Stimulated activated naive B cell treated with anti-CD40 and anti-IgM and Interleukin-4, amounts not matched to agents 10 μg/mL and 1 μg/mL and 100 μg/mL, for 72 hours (primary cell): ENCODE data around the gene OVOL2.
"Not testable (repeated sequence)": the region's sequence is repeated elsewhere in the genome, so short reads cannot be mapped to it uniquely, and the experiment has no call there.

Source experiments
- ATAC-seq, 2 donors: fragments of 150-1000 bp; cut with Tn5 transposase; replicated peaks; 2 replicates each; pipeline ENCODE4 v1.10.0; 2021; ENCODE audit warnings: moderate library complexity in 1 of 2
- DNase-seq: peaks from one replicate; pipeline ENCODE4 v3.0.0; 2021
- H3K27ac Mint-ChIP-seq: one replicate; pipeline ENCODE4 v1.8.0; 2022; ENCODE audit warnings: mild to moderate bottlenecking, mixed read lengths
- H3K27me3 Mint-ChIP-seq, 2 donors: one replicate each; pipeline ENCODE4 v1.8.0; 2022; ENCODE audit warnings: mixed read lengths in 2 of 2
- H3K36me3 Mint-ChIP-seq, 2 donors: one replicate each; pipeline ENCODE4 v1.8.0; 2022; ENCODE audit warnings: mixed read lengths in 2 of 2, mild to moderate bottlenecking in 1 of 2
- H3K4me1 Mint-ChIP-seq, 2 donors: one replicate each; pipeline ENCODE4 v1.8.0; 2022; ENCODE audit warnings: mixed read lengths in 2 of 2, mild to moderate bottlenecking in 1 of 2
- H3K4me3 Mint-ChIP-seq, 2 donors: one replicate each; pipeline ENCODE4 v1.8.0; 2022; ENCODE audit warnings: mild to moderate bottlenecking in 2 of 2, mixed read lengths in 2 of 2, moderate library complexity in 1 of 2
- H3K9me3 Mint-ChIP-seq, 2 donors: one replicate each; pipeline ENCODE4 v1.8.0; 2022; ENCODE audit warnings: mixed read lengths in 2 of 2, mild to moderate bottlenecking in 1 of 2

The OVOL2 gene

DNA sequence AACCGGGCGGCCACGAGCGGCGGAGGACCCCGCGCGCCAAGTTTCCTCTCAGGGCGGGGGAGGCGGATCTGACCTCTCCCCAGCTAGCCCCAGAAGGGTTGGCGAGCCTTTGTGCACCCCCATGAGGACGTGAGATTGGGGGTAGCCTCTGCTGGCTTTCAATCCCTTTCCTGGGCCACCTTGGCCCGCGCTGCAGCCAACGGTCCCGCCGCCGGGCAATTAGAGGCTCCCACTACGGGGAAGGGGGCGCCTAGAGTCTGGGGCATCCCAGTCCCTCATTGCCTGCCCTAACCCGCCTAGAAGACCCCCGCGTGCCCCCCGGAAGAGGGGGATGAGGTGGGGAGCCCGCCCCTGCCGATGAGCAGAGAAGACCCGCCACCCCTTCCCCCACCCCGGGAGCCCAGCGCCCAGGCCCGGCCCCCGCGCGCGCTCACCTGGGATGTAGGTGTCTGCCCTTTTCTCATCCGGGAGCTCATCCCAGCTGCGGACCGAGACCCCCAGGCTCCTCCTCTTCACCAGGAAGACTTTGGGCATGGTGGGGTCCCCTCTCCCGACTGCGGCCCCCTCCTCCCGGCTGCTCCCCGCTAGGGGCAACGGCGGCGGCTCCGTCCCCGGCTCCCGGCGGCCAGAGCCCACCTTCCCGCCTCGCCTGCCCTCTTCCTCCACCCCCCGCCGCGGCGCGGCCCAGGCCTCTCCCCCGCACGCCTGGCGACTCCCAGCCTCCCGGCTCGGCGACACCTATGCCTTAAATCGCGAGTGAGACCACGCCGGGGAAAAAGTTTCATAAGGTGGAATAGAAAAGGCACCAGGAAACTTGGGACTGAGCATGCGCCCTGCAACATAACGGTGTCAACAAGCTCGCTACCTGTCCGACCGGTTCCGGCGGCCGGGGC lies at the start of gene OVOL2:
Gene OVOL2 (minus strand): TSS at position 816 of the 893 bp plus-strand sequence. CDS start 282 bp downstream, at position 534.
- Mint-ChIP-seq H3K36me3 (peaks cover 0 to 2% of the 10 kb centered on the region in 2 donors), H3K9me3 (no peaks in the 10 kb centered on the region), H3K27me3 (peaks cover 53 to 73% of the 10 kb centered on the region in 2 donors), H3K4me3 (peak within 1 kb of the TSS; percentile 66 to 74), H3K4me1 (peaks cover 11 to 31% of the 10 kb centered on the region in 2 donors), H3K27ac (peak within 1 kb of the TSS; percentile 27)
- DNase-seq: no peak
- ATAC-seq: no peak

DNA sequence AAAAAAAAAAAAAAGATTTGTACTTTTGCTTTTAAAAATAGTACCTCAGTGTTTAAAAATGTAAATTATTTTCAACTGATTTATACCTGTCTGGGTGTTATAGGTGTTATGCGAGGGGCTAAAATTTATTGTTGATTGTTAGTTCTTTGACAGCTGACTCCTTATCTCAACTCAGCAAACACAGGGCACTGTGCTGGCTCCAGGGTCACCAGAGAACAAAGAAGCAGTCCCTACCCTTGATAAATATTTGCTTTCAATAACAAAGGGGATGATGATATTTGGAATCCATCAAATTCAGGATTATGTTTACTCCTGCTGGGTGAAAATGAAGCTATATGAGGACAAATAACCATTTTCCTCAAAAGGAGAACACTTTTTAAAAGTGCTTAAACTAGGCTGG lies 45.8 kb upstream of the OVOL2 start:
- Mint-ChIP-seq H3K9me3 (peaks cover 5 to 10% of the 10 kb centered on the region in 2 donors), H3K36me3 (no peaks in the 10 kb centered on the region), H3K4me1 (no peaks in the 10 kb centered on the region), H3K27me3 (peaks cover 14 to 38% of the 10 kb centered on the region in 2 donors), H3K4me3 (no peak overlapping the region), H3K27ac (no peak overlapping the region)
- DNase-seq (no peak), ATAC-seq (no peak)

DNA sequence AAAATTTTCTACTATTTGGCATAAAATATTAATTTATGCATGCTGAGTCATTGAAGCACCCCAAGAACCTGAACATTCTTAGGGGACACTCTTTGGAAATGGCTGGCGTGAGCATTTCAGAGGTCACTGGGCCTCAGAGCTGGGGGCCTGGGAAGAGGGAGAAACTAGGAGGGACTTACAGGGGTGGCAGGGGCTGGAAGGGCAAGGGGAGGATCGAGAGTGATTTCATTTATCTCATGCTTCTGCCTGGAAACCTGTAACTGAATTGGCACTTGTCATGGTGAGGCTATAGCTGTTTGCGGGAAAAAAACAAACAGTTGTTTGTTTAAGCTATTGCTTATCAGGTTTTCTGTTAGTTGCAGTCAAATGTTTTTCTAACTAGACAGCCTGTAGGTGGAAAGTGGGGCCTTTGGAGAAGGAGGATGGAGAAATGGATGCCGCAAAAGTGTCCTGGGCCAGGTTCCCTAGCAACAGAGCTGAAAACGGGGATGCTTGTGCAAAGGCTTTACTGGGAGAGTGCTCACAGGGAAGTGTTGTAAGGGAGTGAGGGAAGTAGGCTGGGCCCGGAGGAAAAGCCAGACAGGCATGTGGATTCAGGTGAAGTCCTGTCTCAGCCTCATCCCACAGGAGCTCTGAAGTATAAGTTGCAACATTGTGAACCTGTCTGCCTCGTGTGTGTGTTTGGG lies 43.6 kb upstream of the OVOL2 start:
- no peak overlapping the region for H3K27ac Mint-ChIP-seq
- no peak for DNase-seq
- no peak overlapping the region for H3K4me3 Mint-ChIP-seq
- H3K4me1 Mint-ChIP-seq: no peaks in the 10 kb centered on the region
- peaks cover 0 to 3% of the 10 kb centered on the region in 2 donors for H3K9me3 Mint-ChIP-seq
- no peaks in the 10 kb centered on the region for H3K36me3 Mint-ChIP-seq
- no peak for ATAC-seq
- peaks cover 21 to 44% of the 10 kb centered on the region in 2 donors for H3K27me3 Mint-ChIP-seq

DNA sequence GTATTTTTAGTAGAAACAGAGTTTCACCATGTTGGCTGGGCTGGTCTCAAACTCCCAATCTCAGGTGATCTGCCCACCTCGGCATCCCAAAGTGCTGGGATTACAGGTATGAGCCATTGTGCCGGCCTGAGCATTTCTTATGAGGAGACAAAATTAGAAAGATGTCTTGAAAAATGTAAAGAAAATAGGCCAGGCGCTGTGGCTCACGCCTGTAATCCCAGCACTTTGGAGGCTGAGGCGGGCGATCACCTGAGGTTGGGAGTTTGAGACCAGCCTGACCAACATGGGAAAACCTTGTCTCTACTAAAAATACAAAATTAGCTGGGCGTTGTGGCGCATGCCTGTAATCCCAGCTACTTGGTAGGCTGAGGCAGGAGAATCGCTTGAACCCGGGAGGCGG lies 42.9 kb upstream of the OVOL2 start:
- H3K27me3 Mint-ChIP-seq: peaks cover 21 to 39% of the 10 kb centered on the region in 2 donors
- not testable (repeated sequence) for H3K27ac Mint-ChIP-seq, H3K4me1 Mint-ChIP-seq, H3K9me3 Mint-ChIP-seq, DNase-seq, H3K36me3 Mint-ChIP-seq, ATAC-seq, H3K4me3 Mint-ChIP-seq

DNA sequence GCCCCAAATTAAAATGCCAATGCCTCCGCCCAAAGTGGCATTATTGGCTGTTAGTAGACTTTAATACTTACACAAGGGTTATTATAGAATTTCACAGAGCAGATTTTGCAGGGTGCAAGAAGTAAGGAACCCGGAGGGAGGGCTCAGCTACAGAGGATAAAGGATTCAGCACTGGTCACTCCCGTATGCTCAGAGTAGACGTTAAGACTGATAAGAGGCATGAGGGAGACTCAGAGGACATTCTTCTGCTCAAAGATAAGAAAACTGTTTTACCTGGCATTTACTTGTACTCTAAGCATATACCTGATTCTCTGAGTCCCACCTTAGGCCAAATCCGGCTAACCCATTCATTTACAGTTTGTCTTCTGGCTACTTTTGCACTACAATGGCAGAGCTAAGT lies 36.5 kb upstream of the OVOL2 start:
- ATAC-seq (no peak), DNase-seq (no peak)
- Mint-ChIP-seq H3K36me3 (no peaks in the 10 kb centered on the region), H3K9me3 (no peaks in the 10 kb centered on the region), H3K27me3 (peaks cover 24 to 32% of the 10 kb centered on the region in 2 donors), H3K4me3 (no peak overlapping the region), H3K27ac (no peak overlapping the region), H3K4me1 (no peaks in the 10 kb centered on the region)

DNA sequence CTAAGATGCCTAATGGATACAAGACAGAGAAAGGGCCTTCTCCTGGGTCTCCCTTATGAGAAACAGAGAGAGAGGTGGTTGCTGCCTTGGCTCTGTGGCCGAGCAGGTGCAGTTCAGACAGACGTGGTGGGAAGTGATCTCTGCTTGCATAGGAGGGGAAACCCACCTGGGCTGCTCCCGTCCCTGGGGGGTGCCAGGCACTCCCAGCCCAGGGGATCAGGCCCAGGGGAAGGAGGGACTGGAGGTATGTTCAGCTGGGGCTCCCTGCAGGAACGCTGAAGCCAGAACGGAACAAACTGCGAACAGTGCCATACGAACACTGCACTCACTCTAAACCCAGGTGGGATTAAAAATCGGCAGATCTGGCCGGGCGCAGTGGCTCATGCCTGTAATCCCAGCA lies 35.7 kb upstream of the OVOL2 start:
- H3K4me3 Mint-ChIP-seq: no peak overlapping the region
- no peak for ATAC-seq
- no peak overlapping the region for H3K27ac Mint-ChIP-seq
- H3K27me3 Mint-ChIP-seq: peaks cover 32 to 39% of the 10 kb centered on the region in 2 donors
- DNase-seq: no peak
- no peaks in the 10 kb centered on the region for H3K9me3 Mint-ChIP-seq
- no peaks in the 10 kb centered on the region for H3K4me1 Mint-ChIP-seq
- H3K36me3 Mint-ChIP-seq: no peaks in the 10 kb centered on the region

DNA sequence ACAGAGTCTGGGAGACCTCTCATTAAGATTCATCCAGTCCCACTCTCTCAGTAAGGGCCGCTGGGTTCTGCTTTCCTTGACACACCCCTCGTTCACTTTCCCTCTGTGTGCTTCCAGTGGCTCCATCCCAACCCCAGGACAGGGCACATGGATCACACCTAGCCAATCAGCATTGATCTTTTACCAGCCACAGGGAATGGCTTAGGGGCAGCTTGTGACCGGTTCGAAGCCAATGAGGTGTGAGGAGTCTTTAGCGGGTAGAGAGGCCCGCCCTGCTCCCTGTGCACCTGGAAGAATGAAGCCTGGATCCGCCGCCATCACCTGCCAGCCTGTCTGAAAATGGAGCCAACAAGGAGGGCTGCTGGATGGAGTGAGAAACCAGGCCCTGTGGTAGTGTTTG lies 35.2 kb upstream of the OVOL2 start:
- no peaks in the 10 kb centered on the region for H3K4me1 Mint-ChIP-seq
- no peaks in the 10 kb centered on the region for H3K9me3 Mint-ChIP-seq
- H3K4me3 Mint-ChIP-seq: no peak overlapping the region
- no peak overlapping the region for H3K27ac Mint-ChIP-seq
- H3K27me3 Mint-ChIP-seq: peaks cover 31 to 39% of the 10 kb centered on the region in 2 donors
- ATAC-seq (no peak), DNase-seq (no peak)
- no peaks in the 10 kb centered on the region for H3K36me3 Mint-ChIP-seq

DNA sequence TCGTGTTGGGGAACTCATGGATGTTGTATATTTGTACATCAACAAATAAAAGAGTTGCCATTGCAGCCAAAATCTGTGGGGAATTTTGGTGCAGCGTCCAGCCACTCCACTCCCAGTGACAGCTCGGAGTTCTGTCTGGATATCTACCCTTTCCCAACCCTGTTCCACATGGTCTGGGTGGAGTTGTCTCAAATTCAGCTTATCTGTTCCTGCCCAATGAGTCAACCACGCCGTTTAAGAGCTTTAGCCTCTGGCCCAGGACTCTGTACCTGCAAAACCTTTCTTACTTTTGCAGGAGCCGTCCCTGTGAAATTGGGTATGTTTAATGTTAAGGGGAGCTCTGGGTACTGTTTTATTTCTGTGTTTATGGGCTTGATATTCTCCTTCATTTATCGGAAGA lies 33.9 kb upstream of the OVOL2 start:
- H3K4me3 Mint-ChIP-seq: no peak overlapping the region
- H3K4me1 Mint-ChIP-seq: no peaks in the 10 kb centered on the region
- no peak for ATAC-seq

DNA sequence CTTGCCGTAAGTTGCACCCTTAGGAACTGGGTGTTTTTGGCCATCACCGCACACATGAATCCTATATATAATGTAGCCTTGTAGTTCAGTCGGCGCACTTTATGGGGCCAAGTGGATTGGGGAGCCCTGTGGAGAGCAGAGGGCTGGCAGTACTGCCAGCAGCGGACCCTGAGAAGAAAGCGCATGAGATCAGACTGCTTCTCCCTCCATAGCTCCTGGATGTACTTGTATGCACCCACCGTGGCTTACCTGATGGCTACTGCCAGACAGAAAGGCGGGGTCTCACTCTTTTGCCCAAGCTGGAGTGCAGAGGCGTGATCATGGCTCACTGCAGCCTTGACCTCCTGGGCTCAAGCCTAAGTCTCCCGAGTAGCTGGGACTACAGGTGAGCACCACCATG lies 32.8 kb upstream of the OVOL2 start:
- ATAC-seq: no peak
- no peaks in the 10 kb centered on the region for H3K4me1 Mint-ChIP-seq
- no peak overlapping the region for H3K4me3 Mint-ChIP-seq
- peaks cover 26 to 40% of the 10 kb centered on the region in 2 donors for H3K27me3 Mint-ChIP-seq
- H3K9me3 Mint-ChIP-seq: no peaks in the 10 kb centered on the region
- H3K27ac Mint-ChIP-seq: no peak overlapping the region
- DNase-seq: no peak
- H3K36me3 Mint-ChIP-seq: no peaks in the 10 kb centered on the region

More for the DNA sequence above, 33.9 kb upstream of the OVOL2 start:
- no peaks in the 10 kb centered on the region for H3K9me3 Mint-ChIP-seq
- no peaks in the 10 kb centered on the region for H3K36me3 Mint-ChIP-seq
- peaks cover 26 to 40% of the 10 kb centered on the region in 2 donors for H3K27me3 Mint-ChIP-seq
- no peak overlapping the region for H3K27ac Mint-ChIP-seq
- no peak for DNase-seq

DNA sequence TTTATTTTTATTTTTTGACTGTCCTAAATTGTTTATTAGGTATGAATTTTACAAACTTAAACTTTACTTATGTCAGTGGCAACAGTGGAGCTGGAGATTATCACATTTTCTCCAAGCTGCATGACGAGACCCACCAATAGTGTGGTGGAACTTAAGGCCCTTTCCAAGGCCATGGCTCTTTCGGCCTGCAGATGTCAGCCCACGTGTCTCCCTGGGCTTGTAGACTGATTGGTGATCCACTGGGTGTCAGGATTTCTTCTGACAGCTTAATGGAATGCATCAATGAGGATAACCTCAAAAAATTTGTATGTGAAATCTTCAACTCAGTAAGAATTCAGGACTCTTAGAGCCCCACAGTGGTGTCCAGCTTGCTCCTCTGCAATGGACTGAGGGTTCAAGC lies 32.3 kb upstream of the OVOL2 start:
- H3K4me3 Mint-ChIP-seq: no peak overlapping the region
- peaks cover 26 to 40% of the 10 kb centered on the region in 2 donors for H3K27me3 Mint-ChIP-seq
- no peaks in the 10 kb centered on the region for H3K4me1 Mint-ChIP-seq
- H3K27ac Mint-ChIP-seq: no peak overlapping the region
- H3K9me3 Mint-ChIP-seq: no peaks in the 10 kb centered on the region
- DNase-seq (no peak), ATAC-seq (no peak)
- no peaks in the 10 kb centered on the region for H3K36me3 Mint-ChIP-seq

DNA sequence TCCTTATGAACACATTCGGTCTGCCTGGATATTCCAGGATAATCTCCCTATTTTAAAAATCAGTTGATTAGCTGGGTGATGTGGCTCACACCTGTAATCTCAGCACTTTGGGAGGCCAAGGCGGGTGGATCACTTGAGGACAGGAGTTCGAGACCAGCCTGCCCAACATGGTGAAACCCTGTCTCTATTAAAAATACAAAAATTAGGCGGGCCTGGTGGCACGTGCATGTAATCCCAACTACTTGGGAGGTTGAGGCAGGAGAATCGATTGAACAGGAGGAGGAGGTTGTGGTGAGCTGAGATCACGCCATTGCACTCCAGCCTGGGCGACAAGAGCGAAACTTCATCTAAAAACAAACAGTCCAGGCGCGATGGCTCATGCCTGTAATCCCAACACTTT lies 31.1 kb upstream of the OVOL2 start:
- not testable (repeated sequence) for DNase-seq, H3K27ac Mint-ChIP-seq, ATAC-seq, H3K4me1 Mint-ChIP-seq, H3K4me3 Mint-ChIP-seq, H3K9me3 Mint-ChIP-seq, H3K36me3 Mint-ChIP-seq
- peaks cover 26 to 40% of the 10 kb centered on the region in 2 donors for H3K27me3 Mint-ChIP-seq

DNA sequence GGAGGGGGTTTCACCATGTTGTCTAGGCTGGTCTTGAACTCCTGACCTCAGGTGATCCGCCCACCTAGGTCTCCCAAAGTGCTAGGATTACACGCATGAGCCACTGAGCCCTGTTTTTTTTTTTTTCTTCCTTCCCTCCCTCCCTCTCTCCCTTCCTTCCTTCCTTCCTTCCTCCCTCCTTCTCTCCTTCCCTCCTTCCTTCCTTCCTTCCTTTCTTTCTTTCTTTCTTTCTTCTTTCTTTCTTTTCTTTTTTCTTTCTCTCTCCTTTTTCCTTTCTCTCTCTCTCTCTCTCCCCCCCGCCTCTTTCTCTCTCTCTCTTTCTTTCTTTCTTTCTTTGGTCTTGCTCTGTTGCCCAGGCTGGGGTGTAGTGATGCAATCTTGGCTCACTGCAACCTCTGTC lies 30.6 kb upstream of the OVOL2 start:
- H3K36me3 Mint-ChIP-seq, H3K9me3 Mint-ChIP-seq, H3K27ac Mint-ChIP-seq, H3K4me3 Mint-ChIP-seq, H3K4me1 Mint-ChIP-seq, ATAC-seq, DNase-seq: not testable (repeated sequence)
- H3K27me3 Mint-ChIP-seq: peaks cover 26 to 37% of the 10 kb centered on the region in 2 donors

DNA sequence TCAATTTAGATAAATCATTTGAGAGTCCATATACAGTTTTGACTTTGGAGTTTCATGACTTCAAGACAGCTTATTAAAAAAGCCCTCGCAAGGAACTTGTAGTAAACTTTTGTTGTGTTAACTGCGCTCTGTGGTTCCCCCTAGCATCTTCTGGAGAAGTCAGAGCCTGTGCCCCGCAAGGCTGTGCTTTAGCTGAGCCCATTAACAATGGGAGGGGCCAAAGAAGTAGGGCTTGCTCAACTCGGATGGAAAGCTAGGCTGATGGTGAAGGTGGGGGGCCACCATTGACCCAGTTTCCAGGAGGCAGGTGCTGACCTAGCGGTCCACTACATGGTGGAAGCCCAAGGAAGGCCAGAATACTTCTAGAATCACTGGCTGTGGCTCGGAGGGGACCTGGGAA lies 29.3 kb upstream of the OVOL2 start:
- Mint-ChIP-seq H3K36me3 (no peaks in the 10 kb centered on the region), H3K27me3 (peaks cover 19 to 28% of the 10 kb centered on the region in 2 donors), H3K9me3 (no peaks in the 10 kb centered on the region), H3K4me1 (no peaks in the 10 kb centered on the region), H3K4me3 (no peak overlapping the region), H3K27ac (no peak overlapping the region)
- no peak for DNase-seq
- no peak for ATAC-seq

DNA sequence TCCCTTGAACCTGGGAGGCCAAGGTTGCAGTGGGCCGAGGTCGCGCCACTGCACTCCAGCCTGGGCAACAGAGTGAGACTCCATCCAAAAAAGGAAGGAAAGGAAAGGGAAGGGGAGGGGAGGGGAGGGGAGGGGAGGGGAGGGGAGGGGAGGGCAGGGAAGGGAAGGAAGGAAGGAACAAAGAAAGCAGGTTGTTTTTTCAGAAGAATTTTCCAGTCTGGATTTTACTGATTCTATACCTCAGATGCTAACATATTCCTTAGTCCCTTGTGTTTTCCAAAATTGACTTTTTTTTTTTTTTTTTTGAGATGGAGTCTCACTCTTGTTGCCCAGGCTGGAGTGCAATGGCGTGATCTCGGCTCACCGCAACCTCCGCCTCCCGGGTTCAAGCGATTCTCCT lies 23.1 kb upstream of the OVOL2 start:
- H3K4me1 Mint-ChIP-seq, H3K4me3 Mint-ChIP-seq, H3K36me3 Mint-ChIP-seq, ATAC-seq, DNase-seq, H3K27ac Mint-ChIP-seq, H3K9me3 Mint-ChIP-seq: not testable (repeated sequence)
- peaks cover 12 to 13% of the 10 kb centered on the region in 2 donors for H3K27me3 Mint-ChIP-seq
